22Rv1 (cell line): ENCODE results near the gene PTPN23.

ENCODE experiments used
- ZFX ChIP-seq: fragments of 450-650 bp; IDR thresholded peaks from 2 replicates; pipeline ENCODE4 v1.6.1; 2017; ENCODE audit warnings: antibody characterized with exemption, borderline replicate concordance
- TF ChIP-seq, protein P1 (sequence below): fragments of 450-650 bp; IDR thresholded peaks from 2 replicates; pipeline ENCODE4 v1.5.1; 2017; ENCODE audit warnings: mild to moderate bottlenecking

DNA sequence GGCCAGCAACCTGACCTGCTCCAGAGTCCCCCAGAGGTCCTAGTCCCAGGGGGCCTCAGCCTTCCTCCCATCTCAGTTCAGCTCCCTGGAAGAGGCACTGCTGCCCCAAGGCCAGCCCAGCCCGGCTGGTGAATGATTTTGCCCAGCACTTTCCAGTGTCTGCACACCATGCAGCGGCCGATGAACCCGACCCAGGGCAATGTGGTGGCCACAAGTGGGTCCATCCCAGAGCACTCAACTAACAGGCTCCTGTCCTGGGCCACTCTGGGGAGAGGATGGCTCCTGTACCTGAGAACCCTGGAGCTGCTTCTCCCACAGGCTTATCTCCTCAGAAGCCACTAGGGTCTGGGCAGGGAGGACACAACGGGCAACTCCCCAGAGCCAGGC lies 39.2 kb downstream of the PTPN23 start:
- TF ChIP-seq, protein P1, sequence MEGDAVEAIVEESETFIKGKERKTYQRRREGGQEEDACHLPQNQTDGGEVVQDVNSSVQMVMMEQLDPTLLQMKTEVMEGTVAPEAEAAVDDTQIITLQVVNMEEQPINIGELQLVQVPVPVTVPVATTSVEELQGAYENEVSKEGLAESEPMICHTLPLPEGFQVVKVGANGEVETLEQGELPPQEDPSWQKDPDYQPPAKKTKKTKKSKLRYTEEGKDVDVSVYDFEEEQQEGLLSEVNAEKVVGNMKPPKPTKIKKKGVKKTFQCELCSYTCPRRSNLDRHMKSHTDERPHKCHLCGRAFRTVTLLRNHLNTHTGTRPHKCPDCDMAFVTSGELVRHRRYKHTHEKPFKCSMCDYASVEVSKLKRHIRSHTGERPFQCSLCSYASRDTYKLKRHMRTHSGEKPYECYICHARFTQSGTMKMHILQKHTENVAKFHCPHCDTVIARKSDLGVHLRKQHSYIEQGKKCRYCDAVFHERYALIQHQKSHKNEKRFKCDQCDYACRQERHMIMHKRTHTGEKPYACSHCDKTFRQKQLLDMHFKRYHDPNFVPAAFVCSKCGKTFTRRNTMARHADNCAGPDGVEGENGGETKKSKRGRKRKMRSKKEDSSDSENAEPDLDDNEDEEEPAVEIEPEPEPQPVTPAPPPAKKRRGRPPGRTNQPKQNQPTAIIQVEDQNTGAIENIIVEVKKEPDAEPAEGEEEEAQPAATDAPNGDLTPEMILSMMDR: no peak
- TF ChIP-seq ZFX: no peak
